Coronary artery (tissue), 2 donors: ENCODE data around the gene DPH2.

Source experiments
- DNase-seq: peaks from one replicate; pipeline ENCODE4 v3.0.0-alpha.2; 2017; ENCODE audit warnings: low spot score
- H3K27ac ChIP-seq, 2 donors: fragments of 200-600 bp; sonication (generic); one replicate each; pipeline ENCODE4 v1.5.1; 2016 to 2019
- H3K4me3 ChIP-seq: fragments of 200-600 bp; sonication (generic); 2 replicates; pipeline ENCODE4 v1.5.1; 2016; ENCODE audit warnings: mild to moderate bottlenecking, moderate library complexity
- CTCF ChIP-seq: fragments of 200-600 bp; sonication (generic); IDR thresholded peaks from one replicate; pipeline ENCODE4 v1.5.1; 2019; ENCODE audit warnings: antibody characterized with exemption

The DPH2 gene

GRCh38 chr1:43945674-43946235 lies 24.1 kb upstream of the DPH2 start:
- no peak for DNase-seq
- no peak for TF ChIP-seq CTCF
- peak overlapping the region; percentile 98 for H3K4me3 ChIP-seq
- H3K27ac ChIP-seq: peak overlapping the region; percentile 92 to 98

DNA sequence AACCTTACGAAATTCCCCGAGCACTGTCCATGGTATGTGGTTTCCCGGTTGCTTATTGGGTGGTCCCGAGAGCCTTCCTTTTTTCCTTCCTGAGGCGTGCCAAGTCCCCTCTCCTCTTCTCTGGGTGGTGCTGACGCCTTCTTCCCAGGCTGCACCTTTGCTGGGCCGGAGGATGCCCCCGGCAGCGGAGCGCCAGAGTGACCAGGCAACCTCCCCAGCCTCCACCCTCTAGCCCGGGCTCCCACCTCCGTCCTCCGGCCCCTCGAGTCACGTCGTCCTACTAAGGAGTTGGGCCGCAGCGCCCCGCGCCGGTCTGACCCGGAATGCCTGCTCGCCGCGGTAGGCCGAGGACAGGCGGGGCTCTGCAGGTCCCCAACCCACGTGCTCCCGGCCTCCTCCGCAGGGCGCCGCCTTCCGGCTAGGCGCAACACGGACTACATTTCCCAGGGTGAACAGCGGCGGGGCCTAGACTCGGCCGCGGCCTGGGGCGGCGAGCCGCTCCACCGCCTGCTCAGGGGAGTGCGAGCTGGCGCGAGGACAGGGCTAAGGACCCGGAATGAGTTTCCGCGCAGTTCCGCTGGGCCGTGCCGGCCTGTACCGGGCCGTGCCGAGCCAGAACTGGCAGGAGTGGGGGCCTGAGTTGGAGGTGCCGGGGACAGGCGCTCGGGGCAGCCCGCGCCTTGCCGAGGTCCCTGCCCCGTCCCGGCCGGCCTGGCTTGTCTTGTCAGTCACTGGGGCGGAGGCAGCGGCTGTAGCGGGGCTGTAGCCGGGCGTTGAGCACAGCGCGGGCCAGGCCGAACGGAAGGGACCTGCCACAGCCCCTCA lies 23.4 kb upstream of the DPH2 start, which contains the start of gene IPO13:
Gene IPO13 (plus strand): TSS at position 715 of the 825 bp plus-strand sequence. CDS start 651 bp downstream, outside the sequence.
- H3K27ac ChIP-seq: peak within 1 kb of the TSS; percentile 92 to 98
- peak; percentile 41 for TF ChIP-seq CTCF
- DNase-seq: peak; percentile 97
- peak within 1 kb of the TSS; percentile 98 for H3K4me3 ChIP-seq

DNA sequence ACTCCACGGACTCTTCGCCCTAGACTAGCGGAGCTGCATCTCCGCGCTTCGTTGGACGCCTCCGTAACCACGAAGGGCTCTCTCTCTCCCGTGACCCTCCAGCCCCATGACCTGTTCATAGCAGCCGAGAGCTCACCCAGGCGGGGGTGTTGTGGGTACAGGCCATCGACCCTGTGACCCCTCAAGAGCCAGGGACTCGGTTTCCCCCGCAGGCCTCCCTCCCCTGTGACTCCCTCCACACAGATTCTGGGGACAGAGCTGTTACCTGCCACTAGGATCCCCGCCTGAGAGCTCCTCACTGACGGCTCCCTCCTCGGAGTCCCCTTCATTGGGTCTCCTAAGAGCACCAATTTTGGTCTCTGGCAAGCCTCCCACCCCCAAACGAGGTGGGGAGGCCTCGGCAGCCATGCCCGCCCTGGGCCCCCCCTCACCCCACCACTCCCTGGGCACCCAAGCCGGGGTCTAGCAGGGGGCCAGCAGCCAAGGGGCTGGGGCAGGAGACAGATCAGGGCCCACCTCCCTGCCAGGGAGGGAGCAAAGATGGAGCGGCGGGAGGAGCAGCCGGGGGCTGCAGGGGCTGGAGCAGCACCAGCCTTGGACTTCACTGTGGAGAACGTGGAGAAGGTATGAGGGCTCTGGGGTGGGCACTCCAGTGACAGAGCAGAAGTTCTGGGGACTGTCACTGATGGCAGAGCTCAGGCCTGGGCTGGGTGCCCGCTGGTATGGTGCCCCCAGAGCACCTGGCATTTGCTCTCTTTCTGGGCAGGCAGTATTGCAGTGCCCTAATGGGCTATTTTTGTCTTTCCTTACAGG lies 22.5 kb upstream of the DPH2 start:
- DNase-seq: no peak

GRCh38 chr1:43947874-43948437 lies 21.9 kb upstream of the DPH2 start:
- no peak for DNase-seq
- H3K4me3 ChIP-seq: peak overlapping the region; percentile 98
- TF ChIP-seq CTCF: no peak
- peak overlapping the region; percentile 92 to 98 for H3K27ac ChIP-seq

More for the DNA sequence above, 22.5 kb upstream of the DPH2 start:
- TF ChIP-seq CTCF: no peak
- H3K4me3 ChIP-seq: peak overlapping the region; percentile 98
- peak overlapping the region; percentile 92 to 98 for H3K27ac ChIP-seq

GRCh38 chr1:43949678-43950077 lies 20.1 kb upstream of the DPH2 start:
- no peak for DNase-seq
- Histone ChIP-seq H3K4me3 (no peak overlapping the region), H3K27ac (no peak overlapping the region)
- no peak for TF ChIP-seq CTCF

DNA sequence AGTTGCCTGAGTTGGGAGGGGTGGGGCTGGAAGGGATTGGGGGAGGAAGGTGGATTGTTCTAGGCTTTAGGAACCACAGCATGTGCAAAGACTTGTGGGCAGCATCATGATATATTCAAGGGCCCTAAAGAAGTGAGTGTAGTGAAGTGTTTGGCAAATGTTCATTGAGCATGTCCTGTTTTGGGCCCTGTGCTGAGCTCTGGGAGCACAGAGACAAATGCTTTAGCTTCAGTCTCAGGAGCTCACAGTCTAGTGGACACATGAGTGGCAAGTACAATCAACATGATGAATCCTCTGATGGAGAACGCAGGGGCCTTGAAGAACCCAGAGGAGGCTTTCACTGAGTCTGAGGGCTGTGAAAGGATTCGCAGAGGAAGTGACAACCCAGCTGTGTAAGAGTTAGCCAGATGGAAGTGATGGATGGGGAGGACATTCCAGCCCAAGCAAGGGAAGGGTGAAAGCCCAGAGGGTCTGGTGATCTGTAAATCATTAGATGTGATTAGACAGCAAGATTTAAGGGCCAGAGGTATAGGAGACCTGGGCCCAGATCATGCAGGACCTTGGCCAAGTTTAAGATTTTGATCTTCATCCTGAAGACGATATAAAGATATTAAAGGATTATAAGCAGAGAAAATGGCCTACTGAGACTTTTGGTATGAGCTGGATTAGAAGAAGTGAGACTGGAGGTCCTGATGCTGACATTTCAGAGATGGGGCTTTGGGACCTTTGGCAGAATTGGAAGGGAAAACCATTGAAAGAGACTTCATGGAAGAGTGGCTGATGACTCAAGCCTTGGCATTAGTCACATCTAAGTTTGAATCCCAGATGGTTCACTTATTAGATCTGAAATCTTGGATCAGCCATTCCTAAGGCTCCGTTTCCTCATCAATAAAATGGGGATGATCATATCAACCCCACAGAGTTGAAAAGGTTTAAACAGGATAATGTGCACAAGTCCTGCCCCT lies 18.5 kb upstream of the DPH2 start:
- no peak for DNase-seq
- no peak for TF ChIP-seq CTCF
- no peak overlapping the region for H3K4me3 ChIP-seq
- no peak overlapping the region for H3K27ac ChIP-seq
